Neural crest cell (in vitro differentiated cells): Measurements from ENCODE around the gene HS3ST5. TPM values are rescaled to one million over a fixed set of nuclear protein-coding genes. Genes with fewer than 3 reads are reported as not detected.

Experiments
- DNase-seq: peaks from one replicate; pipeline ENCODE4 v3.0.0; 2021; ENCODE audit warnings: low read depth, mixed read lengths, low spot score
- H3K27ac Mint-ChIP-seq: one replicate; pipeline ENCODE4 v1.8.0; 2021; ENCODE audit warnings: mild to moderate bottlenecking, mixed read lengths; ENCODE audit not compliant: unreplicated experiment
- H3K27me3 Mint-ChIP-seq: 2 replicates; pipeline ENCODE4 v1.8.0; 2021; ENCODE audit warnings: low read depth, mild to moderate bottlenecking, mixed read lengths
- H3K36me3 Mint-ChIP-seq: 2 replicates; pipeline ENCODE4 v1.8.0; 2021; ENCODE audit warnings: low read depth, mild to moderate bottlenecking, mixed read lengths
- H3K4me1 Mint-ChIP-seq: 2 replicates; pipeline ENCODE4 v1.8.0; 2021; ENCODE audit warnings: mixed read lengths
- H3K4me3 Mint-ChIP-seq: one replicate; pipeline ENCODE4 v1.8.0; 2021; ENCODE audit warnings: mild to moderate bottlenecking, mixed read lengths
- H3K9me3 Mint-ChIP-seq: 2 replicates; pipeline ENCODE4 v1.8.0; 2021; ENCODE audit warnings: mixed read lengths
- total RNA-seq: library from RNA; stranded (reverse); gene quantifications from 2 replicates; pipeline ENCODE4 v1.2.1, GENCODE V29; 2021
- TF ChIP-seq, protein P1 (sequence below): fragments of 200-600 bp; sonication (generic); conservative IDR thresholded peaks from 2 replicates; pipeline ENCODE4 v1.5.0; 2021; ENCODE audit warnings: antibody characterized with exemption, mild to moderate bottlenecking

HS3ST5 gene
- total RNA-seq, 1 donor from 2014 or later, result 0.26 TPM

- Mint-ChIP-seq H3K27me3 (no peaks in the 10 kb centered on the region), H3K9me3 (no peaks in the 10 kb centered on the region), H3K4me1 (no peaks in the 10 kb centered on the region), H3K27ac (no peak overlapping the region), H3K36me3 (no peaks in the 10 kb centered on the region), H3K4me3 (no peak overlapping the region)
- no peak for DNase-seq
- TF ChIP-seq, protein P1, sequence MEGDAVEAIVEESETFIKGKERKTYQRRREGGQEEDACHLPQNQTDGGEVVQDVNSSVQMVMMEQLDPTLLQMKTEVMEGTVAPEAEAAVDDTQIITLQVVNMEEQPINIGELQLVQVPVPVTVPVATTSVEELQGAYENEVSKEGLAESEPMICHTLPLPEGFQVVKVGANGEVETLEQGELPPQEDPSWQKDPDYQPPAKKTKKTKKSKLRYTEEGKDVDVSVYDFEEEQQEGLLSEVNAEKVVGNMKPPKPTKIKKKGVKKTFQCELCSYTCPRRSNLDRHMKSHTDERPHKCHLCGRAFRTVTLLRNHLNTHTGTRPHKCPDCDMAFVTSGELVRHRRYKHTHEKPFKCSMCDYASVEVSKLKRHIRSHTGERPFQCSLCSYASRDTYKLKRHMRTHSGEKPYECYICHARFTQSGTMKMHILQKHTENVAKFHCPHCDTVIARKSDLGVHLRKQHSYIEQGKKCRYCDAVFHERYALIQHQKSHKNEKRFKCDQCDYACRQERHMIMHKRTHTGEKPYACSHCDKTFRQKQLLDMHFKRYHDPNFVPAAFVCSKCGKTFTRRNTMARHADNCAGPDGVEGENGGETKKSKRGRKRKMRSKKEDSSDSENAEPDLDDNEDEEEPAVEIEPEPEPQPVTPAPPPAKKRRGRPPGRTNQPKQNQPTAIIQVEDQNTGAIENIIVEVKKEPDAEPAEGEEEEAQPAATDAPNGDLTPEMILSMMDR, result no peak
Observed at GRCh38 chr6:114170372-114170771, 172.5 kb downstream of the HS3ST5 start.

DNA sequence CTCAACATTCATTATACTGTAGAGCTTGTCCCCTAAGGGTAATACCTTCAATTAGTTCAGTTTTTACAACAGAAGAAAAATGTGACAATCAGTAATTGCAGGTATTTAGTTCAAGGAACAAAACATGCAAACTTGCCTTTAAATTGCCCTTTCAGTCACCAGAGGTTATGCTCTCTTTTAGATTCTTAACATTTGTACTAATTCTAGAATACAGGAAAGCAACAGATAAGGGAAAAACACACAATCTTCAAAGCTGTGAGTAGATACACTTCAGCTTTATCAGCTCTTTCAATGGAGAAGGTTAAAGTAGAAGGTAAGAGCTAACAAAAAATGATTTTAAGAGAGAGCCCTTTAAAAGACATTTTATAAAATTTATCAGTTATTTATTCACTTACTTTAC is 173.1 kb downstream of the HS3ST5 start:
- Mint-ChIP-seq H3K36me3 (no peaks in the 10 kb centered on the region), H3K4me1 (no peaks in the 10 kb centered on the region), H3K27ac (no peak overlapping the region), H3K9me3 (no peaks in the 10 kb centered on the region), H3K27me3 (no peaks in the 10 kb centered on the region), H3K4me3 (no peak overlapping the region)
- TF ChIP-seq, protein P1, result no peak
- DNase-seq, result no peak

GRCh38 chr6:114167583-114168576 is 174.9 kb downstream of the HS3ST5 start:
- Mint-ChIP-seq H3K4me1 (no peaks in the 10 kb centered on the region), H3K27ac (no peak overlapping the region), H3K9me3 (no peaks in the 10 kb centered on the region), H3K4me3 (no peak overlapping the region), H3K27me3 (no peaks in the 10 kb centered on the region), H3K36me3 (no peaks in the 10 kb centered on the region)
- no peak for DNase-seq
- TF ChIP-seq, protein P1, result no peak

DNA sequence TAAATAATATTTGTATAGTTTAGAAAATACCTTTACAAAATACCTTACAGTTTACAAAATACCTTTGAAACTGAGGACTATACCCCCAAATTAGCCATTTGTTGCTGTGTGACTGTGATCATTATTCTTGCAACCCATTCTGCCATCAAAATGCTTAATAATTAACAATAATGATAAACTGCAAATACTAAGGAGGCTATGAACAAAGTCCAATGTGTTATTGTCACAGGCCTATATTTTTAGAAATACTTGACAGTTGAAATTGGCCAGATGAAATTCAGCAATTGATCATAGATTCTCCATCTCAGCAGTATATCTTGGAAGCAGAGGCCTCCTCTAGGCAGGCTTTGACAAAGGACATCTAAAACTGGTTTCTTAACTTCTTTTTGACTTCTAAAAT is 178.6 kb downstream of the HS3ST5 start:
- Mint-ChIP-seq H3K4me1 (no peaks in the 10 kb centered on the region), H3K36me3 (no peaks in the 10 kb centered on the region), H3K9me3 (no peaks in the 10 kb centered on the region), H3K4me3 (no peak overlapping the region), H3K27me3 (no peaks in the 10 kb centered on the region), H3K27ac (no peak overlapping the region)
- TF ChIP-seq, protein P1, result no peak
- DNase-seq, result no peak

- H3K27ac Mint-ChIP-seq, result no peak overlapping the region
- peaks cover 2% of the 10 kb centered on the region for H3K4me1 Mint-ChIP-seq
- DNase-seq, result no peak
- H3K36me3 Mint-ChIP-seq, result no peaks in the 10 kb centered on the region
- H3K9me3 Mint-ChIP-seq, result no peaks in the 10 kb centered on the region
- H3K4me3 Mint-ChIP-seq, result no peak overlapping the region
- no peaks in the 10 kb centered on the region for H3K27me3 Mint-ChIP-seq
- TF ChIP-seq, protein P1, result no peak
Observed at GRCh38 chr6:114162691-114163347, 180.0 kb downstream of the HS3ST5 start.
